ENCODE measurements around the gene PDSS2.
"Not testable (repeated sequence)": the region's sequence is repeated elsewhere in the genome, so short reads cannot be mapped to it uniquely, and the experiment has no call there.

Gene PDSS2

GRCh38 chr6:107144666-107145065, 314.7 kb downstream of the PDSS2 start:
- no peak for DNase-seq

GRCh38 chr6:107144014-107144413, 315.4 kb downstream of the PDSS2 start:
- DNase-seq, result no peak

- no peak for DNase-seq
These were observed 318.8 kb downstream of the PDSS2 start for GRCh38 chr6:107140581-107140980.

GRCh38 chr6:107136324-107136723, 323.0 kb downstream of the PDSS2 start:
- DNase-seq, result not testable (repeated sequence)

GRCh38 chr6:107135048-107135680, 324.2 kb downstream of the PDSS2 start:
- DNase-seq, result not testable (repeated sequence)

- peak; percentile 43 for DNase-seq
These were observed 326.9 kb downstream of the PDSS2 start for GRCh38 chr6:107132330-107132954.

GRCh38 chr6:107129370-107129925, 329.9 kb downstream of the PDSS2 start:
- no peak for DNase-seq

GRCh38 chr6:107128577-107128976, 330.8 kb downstream of the PDSS2 start:
- no peak for DNase-seq

GRCh38 chr6:107128175-107128574, 331.2 kb downstream of the PDSS2 start:
- no peak for DNase-seq

- peak; percentile 13 for DNase-seq
These were observed 333.6 kb downstream of the PDSS2 start for GRCh38 chr6:107125771-107126170.

GRCh38 chr6:107124934-107125348, 334.4 kb downstream of the PDSS2 start:
- peak; percentile 45 for DNase-seq

GRCh38 chr6:107123501-107123900, 335.9 kb downstream of the PDSS2 start:
- DNase-seq, result no peak

GRCh38 chr6:107122748-107123147, 336.6 kb downstream of the PDSS2 start:
- DNase-seq, result no peak

- DNase-seq, result no peak
These were observed 337.3 kb downstream of the PDSS2 start for GRCh38 chr6:107121964-107122495.

GRCh38 chr6:107121266-107121665, 338.1 kb downstream of the PDSS2 start:
- no peak for DNase-seq

GRCh38 chr6:107120404-107120803, 339.0 kb downstream of the PDSS2 start:
- DNase-seq, result no peak

- peak; percentile 38 for DNase-seq
These were observed 340.4 kb downstream of the PDSS2 start for GRCh38 chr6:107118976-107119375.

GRCh38 chr6:107118540-107118939, 340.8 kb downstream of the PDSS2 start:
- DNase-seq, result not testable (repeated sequence)

GRCh38 chr6:107116931-107117330, 342.4 kb downstream of the PDSS2 start:
- DNase-seq, result no peak

- peak; percentile 77 for DNase-seq
These were observed 343.0 kb downstream of the PDSS2 start for GRCh38 chr6:107116328-107116892.

GRCh38 chr6:107115695-107116327, 343.6 kb downstream of the PDSS2 start:
- DNase-seq, result peak; percentile 85

- DNase-seq, result peak; percentile 64
These were observed 344.3 kb downstream of the PDSS2 start, which contains the start of gene BEND3 for GRCh38 chr6:107114926-107115694. BEND3 (minus strand) TSS chr6:107115515; CDS start chr6:107099285, 16,230 bp downstream.

Data from NCI-H146 (cell line).